ENCODE results near the gene GNA12.

DNA sequence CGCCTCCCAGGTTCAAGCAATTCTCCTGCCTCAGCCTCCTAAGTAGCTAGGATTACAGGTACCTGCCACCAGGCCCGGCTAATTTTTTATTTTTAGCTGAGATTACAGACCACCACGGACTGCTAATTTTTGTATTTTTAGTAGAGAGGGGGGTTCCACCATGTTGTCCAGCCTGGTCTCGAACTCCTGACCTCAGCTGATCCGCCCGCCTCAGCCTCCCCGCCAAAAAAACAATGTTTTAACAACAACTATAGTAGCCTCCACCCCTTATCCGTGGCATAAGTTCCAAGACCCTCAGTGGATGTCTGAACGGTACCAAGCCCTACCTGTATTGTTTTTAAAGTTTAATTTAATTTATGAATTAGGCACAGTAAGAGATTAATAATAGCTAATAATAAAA is 48.2 kb downstream of the GNA12 start:
- TF ChIP-seq, protein P1, sequence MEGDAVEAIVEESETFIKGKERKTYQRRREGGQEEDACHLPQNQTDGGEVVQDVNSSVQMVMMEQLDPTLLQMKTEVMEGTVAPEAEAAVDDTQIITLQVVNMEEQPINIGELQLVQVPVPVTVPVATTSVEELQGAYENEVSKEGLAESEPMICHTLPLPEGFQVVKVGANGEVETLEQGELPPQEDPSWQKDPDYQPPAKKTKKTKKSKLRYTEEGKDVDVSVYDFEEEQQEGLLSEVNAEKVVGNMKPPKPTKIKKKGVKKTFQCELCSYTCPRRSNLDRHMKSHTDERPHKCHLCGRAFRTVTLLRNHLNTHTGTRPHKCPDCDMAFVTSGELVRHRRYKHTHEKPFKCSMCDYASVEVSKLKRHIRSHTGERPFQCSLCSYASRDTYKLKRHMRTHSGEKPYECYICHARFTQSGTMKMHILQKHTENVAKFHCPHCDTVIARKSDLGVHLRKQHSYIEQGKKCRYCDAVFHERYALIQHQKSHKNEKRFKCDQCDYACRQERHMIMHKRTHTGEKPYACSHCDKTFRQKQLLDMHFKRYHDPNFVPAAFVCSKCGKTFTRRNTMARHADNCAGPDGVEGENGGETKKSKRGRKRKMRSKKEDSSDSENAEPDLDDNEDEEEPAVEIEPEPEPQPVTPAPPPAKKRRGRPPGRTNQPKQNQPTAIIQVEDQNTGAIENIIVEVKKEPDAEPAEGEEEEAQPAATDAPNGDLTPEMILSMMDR (IDR thresholded peaks at IDR 0.05), result no peak
- TF ChIP-seq EP300 (IDR thresholded peaks at IDR 0.05) (no peak), POLR2A (IDR thresholded peaks at IDR 0.05) (no peak), POLR2AphosphoS5 (IDR thresholded peaks at IDR 0.05) (no peak)

Data from gastroesophageal sphincter (tissue), 3 donors.